ENCODE measurements around the gene LYSMD4.

The LYSMD4 gene

DNA sequence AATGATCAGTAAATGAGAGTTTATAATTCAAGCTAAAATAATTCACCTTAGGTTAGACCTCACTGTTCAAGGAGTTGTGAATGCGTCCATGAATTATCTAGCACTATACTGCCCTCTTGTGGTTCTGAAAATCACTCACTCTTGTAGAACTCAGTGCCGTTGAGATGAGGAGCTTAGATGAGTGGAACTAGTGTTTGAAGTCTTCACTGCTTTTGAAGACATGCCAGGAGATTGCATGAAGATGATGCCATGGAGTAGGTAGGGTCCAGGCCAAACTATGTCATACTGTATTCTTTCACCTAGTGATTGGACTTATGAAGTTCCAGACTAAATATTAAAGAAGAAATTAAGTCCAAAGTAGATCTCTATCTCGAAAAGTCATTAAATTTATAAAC lies 28.8 kb downstream of the LYSMD4 start:
- DNase-seq = peak; percentile 93

DNA sequence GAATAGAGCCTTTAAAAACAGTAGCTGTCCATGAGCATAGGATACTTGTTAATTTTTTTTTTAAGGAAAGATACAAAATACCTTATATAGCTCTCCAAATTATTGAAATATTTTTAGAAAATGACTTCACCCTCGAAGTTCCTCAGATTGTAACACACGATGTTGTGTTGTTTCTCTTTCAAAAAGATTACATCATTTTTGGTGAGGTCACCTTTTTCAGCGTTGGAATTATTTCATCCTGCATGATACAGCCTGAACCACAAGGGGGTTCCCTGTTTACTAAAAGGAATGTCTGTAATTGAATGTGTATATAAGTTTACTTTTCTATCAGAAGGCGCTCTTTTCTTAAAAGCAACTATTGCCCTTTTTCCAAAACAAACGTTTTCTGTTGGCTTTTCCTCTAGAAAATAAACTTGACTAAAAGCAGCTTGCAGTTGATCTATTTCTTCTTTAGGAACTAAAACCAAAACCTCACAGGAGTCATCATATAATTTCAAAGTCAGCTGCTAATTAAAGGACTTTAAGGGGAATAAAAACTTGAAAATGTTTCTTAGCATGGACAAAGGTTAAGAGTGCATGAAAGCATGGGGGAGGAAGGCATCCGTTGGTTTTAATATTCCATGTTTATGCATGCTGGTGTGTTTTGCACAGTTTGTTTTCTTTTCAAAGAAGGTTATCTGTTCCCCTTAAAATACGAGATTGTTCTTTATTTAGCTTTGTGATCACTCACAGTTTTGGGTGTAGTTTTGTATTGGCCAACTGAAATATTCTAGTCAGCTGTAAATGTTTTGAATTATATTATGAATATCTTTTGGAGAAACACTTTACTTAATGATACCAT lies 29.4 kb downstream of the LYSMD4 start:
- DNase-seq = peak; percentile 85

- DNase-seq = peak; percentile 55
These were observed 30.2 kb downstream of the LYSMD4 start for GRCh38 chr15:99702895-99703602.

DNA sequence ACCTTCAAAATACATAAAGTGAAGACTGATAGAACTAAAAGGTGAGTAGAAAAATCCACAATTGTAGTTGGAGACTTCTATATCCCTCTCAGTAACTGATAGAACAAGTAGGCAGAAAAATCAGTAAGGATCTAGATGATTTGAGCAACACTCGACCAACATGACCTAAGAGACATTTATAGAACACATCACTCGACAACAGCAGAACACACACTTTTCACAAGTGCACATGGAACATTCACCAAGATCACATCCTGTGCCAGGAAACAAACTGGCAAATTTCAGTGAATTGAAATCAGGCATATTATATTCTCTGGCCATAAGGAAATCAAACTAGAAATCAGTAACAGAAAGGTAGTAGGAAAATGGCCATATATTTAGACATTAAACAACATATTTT lies 37.1 kb downstream of the LYSMD4 start:
- DNase-seq = no peak

DNA sequence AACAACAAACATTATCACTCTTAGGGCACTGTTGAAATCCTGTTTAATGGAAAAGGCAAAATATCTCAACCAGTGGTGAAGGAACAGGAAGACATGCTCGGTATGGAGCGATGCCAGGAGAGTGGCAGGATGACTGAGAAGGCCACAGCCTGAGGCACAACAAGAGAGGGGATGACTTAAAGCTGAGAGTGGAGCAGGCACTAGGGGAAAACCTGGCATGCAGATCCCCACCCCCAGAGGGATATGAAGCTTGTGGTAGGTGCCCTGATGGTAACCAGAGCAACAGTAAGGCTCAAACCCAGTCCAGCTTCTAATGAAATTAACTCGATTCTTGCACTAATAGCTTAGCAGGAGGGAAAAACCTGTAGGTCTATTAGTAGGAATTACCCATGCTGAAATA lies 40.4 kb downstream of the LYSMD4 start:
- no peak for DNase-seq

GRCh38 chr15:99686290-99686689 lies 46.9 kb downstream of the LYSMD4 start:
- no peak for DNase-seq

DNA sequence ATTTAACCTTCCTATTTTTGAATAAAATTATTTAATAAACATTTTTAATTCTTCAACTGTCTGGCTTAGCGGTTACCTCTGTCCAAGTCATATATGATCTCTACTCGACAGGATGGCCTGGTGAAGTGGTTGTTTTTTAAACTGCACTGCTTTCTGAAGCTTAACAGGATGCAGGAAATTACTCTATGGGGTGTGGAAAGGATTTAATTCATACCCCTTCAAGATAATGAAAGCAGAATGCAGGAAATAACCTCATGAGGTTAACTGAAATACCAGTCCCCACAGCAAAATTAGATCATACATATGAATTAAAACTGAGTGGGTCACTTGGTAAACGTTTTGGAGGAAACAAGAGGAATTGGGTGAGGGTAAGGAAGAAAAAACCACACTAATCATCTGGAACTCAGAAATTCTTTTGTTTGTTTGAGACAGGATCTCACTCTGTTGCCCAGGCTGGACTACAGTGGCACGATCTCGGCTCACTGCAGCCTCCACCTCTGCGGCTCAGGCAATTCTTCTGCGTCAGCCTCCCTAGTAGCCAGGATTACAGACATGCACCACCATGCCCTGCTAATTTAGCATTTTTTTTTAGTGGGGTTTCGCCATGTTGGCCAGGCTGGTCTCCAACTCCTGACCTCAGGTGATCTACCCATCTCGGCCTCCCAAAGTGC lies 50.1 kb downstream of the LYSMD4 start:
- peak; percentile 39 for DNase-seq

DNA sequence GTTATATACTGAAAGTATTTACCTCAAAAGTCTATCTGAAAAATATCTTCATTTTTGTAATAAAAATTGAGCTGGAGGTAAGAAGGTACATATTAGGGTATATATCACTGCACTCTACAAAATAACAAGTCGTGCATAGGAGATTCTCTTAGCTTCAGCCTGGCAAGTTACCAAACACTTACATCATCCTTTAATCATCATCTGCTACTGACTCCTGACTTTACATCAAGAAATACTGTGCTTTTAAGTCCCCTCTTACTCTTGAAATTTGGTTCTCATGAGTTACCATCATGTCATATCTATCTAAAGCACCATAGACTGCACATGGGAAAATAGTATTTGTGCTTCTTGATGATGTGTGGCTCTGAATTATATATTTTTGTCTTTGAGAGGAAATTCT lies 50.8 kb downstream of the LYSMD4 start:
- DNase-seq = peak; percentile 91

DNA sequence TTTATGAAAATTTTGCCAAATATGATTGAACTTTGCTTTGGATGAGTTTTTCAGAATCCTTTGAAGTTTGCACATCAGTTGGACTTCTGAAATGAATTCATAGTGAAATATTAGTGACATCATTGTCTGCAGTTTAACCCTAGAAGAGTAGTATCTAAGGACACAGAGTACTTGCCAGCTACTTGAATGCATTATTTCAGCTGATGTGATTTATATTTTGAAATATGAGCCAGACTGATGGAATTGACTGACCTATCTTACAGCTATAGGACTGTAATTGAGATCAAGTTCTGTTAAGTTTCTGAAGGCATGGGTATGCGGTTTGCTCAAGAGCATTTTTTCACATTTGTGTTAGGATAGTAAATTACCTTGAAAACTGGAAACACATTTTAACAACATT lies 51.2 kb downstream of the LYSMD4 start:
- peak; percentile 20 for DNase-seq

DNA sequence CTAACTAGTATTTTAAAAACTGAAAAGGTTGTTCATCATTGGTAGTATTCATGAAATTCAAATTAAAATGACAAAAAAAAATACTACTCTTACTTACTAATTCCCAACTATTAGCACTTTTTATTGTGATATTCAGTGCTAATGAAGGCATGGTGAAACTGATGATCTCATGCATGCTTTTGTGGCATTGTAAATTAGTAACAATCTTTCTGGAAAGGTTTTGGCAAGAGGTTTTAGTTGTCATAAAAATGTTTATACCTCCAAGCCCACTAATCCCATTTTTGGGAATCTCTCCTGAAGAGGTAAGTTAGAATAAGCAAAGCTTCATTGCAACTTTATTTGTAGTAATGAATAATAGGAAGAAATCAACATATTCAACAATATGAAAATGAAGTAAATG lies 53.0 kb downstream of the LYSMD4 start:
- DNase-seq = no peak

GRCh38 chr15:99677540-99678134 lies 55.6 kb downstream of the LYSMD4 start:
- DNase-seq = peak; percentile 39

Measured in kidney glomerular epithelial cell (primary cell).